HG03521 (cell line): ENCODE measurements around the gene PKP1.
"Not testable (repeated sequence)": the region's sequence is repeated elsewhere in the genome, so short reads cannot be mapped to it uniquely, and the experiment has no call there.

Experiments
- ATAC-seq: cut with Tn5 transposase; IDR thresholded peaks from one replicate; pipeline ENCODE4 v1.9.1; 2021; ENCODE audit warnings: mild to moderate bottlenecking, moderate library complexity; ENCODE audit not compliant: unreplicated experiment

The PKP1 gene

GRCh38 chr1:201282931-201283829 lies at the start of gene PKP1:
Gene PKP1 (plus strand): TSS chr1:201283506. CDS start chr1:201283703, 197 bp downstream.
- no peak for ATAC-seq

- not testable (repeated sequence) for ATAC-seq
Observed at GRCh38 chr1:201239646-201240045, 43.7 kb upstream of the PKP1 start.

- ATAC-seq, result no peak
Observed at GRCh38 chr1:201240171-201240570, 43.1 kb upstream of the PKP1 start.

- ATAC-seq, result no peak
Observed at GRCh38 chr1:201241736-201242135, 41.6 kb upstream of the PKP1 start.

- no peak for ATAC-seq
Observed at GRCh38 chr1:201245082-201245481, 38.2 kb upstream of the PKP1 start.

GRCh38 chr1:201248721-201249559 lies 34.4 kb upstream of the PKP1 start:
- no peak for ATAC-seq

GRCh38 chr1:201250326-201251011 lies 32.8 kb upstream of the PKP1 start:
- no peak for ATAC-seq

GRCh38 chr1:201251411-201251810 lies 31.9 kb upstream of the PKP1 start:
- ATAC-seq, result no peak

- ATAC-seq, result no peak
Observed at GRCh38 chr1:201251851-201252430, 31.4 kb upstream of the PKP1 start.

- ATAC-seq, result no peak
Observed at GRCh38 chr1:201252944-201253371, 30.3 kb upstream of the PKP1 start.

GRCh38 chr1:201253411-201253810 lies 29.9 kb upstream of the PKP1 start:
- no peak for ATAC-seq

GRCh38 chr1:201253906-201254624 lies 29.2 kb upstream of the PKP1 start:
- ATAC-seq, result no peak

- no peak for ATAC-seq
Observed at GRCh38 chr1:201254625-201255478, 28.5 kb upstream of the PKP1 start.

- ATAC-seq, result no peak
Observed at GRCh38 chr1:201255479-201256362, 27.6 kb upstream of the PKP1 start.

- ATAC-seq, result not testable (repeated sequence)
Observed at GRCh38 chr1:201258132-201258531, 25.2 kb upstream of the PKP1 start.

- ATAC-seq, result no peak
Observed at GRCh38 chr1:201258763-201259230, 24.5 kb upstream of the PKP1 start.

GRCh38 chr1:201259476-201260235 lies 23.6 kb upstream of the PKP1 start:
- no peak for ATAC-seq
